ENCODE data around the gene VAMP8.
"Not testable (repeated sequence)": the region's sequence is repeated elsewhere in the genome, so short reads cannot be mapped to it uniquely, and the experiment has no call there.

The VAMP8 gene

GRCh38 chr2:85547089-85547858, 30.1 kb upstream of the VAMP8 start:
- no peak for DNase-seq (ENCODE audit: low read depth in 2 of 2)

GRCh38 chr2:85547859-85548607, 29.4 kb upstream of the VAMP8 start:
- DNase-seq (ENCODE audit: low read depth in 2 of 2) = no peak

GRCh38 chr2:85548608-85548900, 28.8 kb upstream of the VAMP8 start:
- no peak for DNase-seq (ENCODE audit: low read depth in 2 of 2)

DNA sequence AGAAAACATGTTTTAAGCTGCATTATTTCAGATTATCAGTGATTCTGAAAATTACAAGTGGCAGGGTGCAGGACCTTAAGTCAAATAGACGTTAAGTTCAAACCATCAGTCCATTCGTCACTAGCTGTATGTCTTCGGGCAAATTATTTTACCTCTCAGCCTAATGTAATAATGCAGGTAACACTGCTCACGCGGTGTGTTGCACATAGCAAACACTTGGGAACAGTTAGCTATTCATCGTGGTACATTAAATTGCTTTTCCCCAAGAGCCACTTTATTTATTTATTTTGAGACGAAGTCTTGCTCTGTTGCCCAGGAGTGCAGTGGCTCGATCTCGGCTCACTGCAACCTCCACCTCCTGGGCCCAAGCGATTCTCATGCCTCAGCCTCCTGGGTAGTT, 28.3 kb upstream of the VAMP8 start:
- DNase-seq (ENCODE audit: low read depth in 2 of 2) = no peak

- DNase-seq (ENCODE audit: low read depth in 2 of 2) = no peak
These were observed 27.6 kb upstream of the VAMP8 start for GRCh38 chr2:85549826-85550225.

DNA sequence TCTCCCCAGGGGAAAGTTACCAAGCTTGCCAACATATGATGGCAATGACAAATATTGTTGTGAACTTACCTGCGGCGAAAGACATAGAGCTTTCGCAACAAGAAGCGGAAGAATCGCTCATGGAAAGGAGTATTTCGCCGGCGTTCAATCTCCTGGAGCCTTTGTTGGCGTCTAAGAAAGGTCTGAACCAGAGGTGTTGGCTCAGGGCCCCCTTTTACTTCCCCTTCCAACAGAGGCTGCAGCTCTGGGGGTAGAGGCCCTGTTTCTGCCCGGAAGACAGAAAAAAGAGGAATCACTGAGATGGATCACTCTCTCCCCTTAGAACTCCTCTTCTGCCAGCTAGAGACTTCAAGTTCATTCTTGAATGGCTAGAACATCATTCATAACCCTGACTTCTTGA, 26.9 kb upstream of the VAMP8 start:
- DNase-seq (ENCODE audit: low read depth in 2 of 2) = no peak

GRCh38 chr2:85551698-85552678, 25.4 kb upstream of the VAMP8 start:
- peak; percentile 81 to 83 for DNase-seq (ENCODE audit: low read depth in 2 of 2)

DNA sequence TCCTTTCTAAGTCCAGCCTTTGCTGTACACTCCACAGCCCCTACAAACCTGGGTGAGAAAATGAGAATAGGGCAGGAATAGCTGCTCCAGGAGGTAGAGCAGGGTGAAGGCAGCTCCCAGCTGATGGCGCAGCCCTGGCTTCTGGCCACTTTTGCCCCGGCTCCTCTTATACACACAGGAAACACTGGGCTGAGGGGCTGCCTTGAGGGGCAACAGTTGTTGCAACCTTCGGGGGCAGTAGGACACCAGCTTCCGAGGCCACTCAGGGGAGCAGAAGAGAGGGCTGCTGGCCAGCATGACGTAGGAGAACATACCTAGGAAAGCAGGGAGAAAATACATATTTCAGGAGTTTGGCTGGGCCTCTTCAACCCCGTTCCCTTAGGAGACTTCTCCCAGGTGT, 24.2 kb upstream of the VAMP8 start:
- no peak for DNase-seq (ENCODE audit: low read depth in 2 of 2)

DNA sequence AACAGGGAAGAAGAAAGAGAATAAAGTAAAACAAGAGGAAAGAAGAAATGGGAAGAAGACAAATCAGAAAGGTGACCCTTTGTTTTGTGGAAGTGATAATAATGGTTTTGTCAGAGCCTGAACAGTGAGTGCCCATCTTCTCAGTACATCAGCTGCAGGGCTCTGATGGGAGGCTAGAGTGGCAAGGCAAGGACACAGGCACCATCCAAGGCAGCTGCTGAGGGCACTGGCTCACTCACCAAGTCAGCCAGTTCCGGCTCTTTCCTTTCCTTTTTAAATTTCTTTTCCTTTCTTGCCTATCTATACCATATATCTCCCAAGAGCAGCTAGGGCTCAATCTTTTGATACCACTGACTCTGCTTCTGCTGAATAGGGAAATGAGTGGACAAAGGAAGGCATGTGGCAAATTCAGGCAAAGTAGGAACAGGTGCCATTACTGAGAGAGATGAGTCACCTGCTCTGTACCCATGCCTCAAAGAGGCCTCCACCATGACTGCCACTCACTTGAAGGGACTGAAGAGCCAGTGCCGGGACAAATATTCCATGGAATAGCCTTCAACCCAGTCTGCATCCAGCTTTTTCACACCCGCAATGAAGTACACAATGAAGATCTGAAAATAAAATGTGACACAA, 22.3 kb upstream of the VAMP8 start:
- no peak for DNase-seq (ENCODE audit: low read depth in 2 of 2)

- DNase-seq (ENCODE audit: low read depth in 2 of 2) = no peak
These were observed 20.3 kb upstream of the VAMP8 start for GRCh38 chr2:85557130-85557529.

DNA sequence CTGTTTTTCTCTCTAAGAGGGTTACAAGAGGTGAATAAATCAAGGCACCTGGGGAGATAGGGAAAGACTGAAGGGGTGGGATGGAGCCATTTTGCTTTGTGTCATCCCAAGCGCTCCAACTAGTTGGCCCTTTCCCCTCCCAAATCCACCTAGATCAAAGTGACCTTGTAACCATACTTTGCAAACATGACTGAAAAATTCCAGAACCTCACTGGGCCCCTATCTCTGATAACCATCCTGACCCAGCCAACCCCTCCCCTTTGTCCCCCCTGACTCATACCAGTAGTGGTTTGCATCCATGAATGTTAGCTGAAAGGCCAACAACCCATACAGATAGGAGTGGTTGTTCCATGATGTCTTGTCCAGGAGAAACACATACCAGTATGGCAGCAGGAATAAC, 19.2 kb upstream of the VAMP8 start:
- no peak for DNase-seq (ENCODE audit: low read depth in 2 of 2)

DNA sequence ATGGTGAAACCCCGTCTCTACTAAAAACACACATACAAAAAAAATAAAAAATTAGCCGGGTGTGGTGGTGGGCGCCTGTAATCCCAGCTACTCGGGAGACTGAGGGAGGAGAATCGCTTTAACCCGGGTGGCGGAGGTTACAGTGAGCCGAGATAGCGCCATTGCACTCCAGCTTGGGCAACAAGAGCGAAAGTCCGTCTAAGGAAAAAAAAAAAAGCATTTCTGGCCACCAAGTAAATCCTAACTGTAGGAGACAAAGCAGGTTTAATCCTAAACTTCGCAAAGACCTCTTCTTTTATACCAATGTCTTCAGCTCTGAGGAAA, 17.0 kb upstream of the VAMP8 start:
- not testable (repeated sequence) for DNase-seq (ENCODE audit: low read depth in 2 of 2)

DNA sequence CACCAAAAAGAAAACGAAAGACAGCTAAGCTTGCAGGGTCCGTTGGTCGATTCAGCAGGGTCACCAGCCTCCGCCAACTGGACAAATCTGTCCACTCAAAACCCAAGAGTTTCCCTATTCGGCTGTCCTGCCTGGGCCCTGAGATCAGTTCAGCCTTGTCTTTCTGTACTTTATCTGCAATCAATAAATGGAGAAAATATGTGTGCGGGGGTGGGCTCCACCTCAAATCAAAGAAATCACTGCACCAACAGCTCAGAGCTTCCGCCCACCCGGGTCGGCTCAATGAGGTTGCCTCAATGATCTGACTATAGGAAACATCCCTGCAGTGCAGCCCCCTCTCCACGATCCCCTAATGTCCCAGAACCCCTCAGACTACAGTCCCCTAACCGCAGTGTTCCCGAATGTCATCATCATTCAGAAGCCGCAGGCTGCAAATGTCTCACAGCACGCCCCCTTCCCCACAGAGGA, 16.5 kb upstream of the VAMP8 start:
- no peak for DNase-seq (ENCODE audit: low read depth in 2 of 2)

DNA sequence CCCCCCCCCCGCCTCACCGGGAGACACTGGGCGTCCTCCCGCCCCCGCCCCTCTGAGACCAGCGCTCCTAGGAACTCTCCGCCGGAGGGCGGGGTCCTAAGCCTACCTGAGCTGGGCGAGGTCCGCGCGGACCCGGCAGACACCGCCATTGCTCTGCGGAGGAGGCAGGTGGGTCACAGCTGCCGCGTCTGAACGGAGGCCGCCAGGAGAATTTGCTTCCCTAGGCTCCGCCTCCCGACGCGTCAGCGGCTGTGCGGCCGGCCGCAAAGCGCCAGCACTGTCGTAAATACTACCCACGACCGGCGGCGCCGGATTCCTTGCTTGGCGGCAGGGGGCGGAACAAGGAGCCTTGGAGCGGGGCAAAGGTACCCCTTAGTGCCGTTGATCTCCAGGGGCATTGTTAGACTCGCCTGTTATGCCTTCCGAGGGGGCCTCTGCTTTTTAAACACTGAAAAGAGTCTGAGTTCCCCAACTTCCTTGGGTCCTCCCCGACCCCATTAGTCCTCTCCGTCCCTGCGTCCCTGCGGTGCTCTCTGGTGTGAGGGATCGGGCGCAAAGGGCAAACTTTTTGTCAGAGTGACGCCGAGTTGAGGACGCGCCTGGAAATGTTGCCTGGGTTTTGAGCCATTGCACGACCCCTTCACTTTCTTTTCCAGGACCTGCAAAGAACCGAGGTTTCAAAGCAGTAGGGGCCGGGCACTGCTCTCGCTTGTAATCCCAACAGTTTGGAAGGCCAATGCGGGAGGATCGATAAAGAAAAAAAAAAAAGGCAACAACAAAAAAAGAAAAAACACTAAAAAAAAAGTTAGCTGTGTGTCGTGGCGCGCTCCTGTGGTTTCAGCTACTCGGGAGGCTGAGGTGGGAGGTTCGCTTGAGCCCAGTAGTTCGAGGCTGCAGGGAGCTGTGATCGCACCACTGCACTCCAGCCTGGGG, 15.8 kb upstream of the VAMP8 start, which contains the start of gene GGCX:
Gene GGCX, minus strand, starts transcription at position 214 of the 933 bp plus-strand sequence. Its CDS starts 65 bp downstream, at position 149.
- peak; percentile 84 to 85 for DNase-seq (ENCODE audit: low read depth in 2 of 2)

DNA sequence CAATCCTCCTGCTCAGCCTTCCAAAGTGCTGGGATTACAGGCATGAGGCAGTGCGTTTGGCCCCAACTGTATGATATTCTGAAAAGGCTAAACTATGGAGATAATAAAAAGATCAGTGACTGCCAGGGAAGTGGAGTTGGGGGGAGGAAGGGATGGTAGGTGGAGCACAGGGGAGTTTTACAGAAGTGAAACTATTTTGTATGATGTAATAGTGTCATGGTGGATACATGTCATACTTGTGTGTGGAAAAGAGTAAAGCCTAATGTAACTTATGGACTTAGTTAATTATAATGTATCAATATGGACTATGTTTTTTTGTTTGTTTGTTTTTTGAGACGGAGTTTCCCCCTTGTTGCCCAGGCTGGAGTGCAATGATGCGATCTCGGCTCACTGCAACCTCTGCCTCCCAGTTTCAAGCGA, 13.2 kb upstream of the VAMP8 start:
- DNase-seq (ENCODE audit: low read depth in 2 of 2) = no peak

GRCh38 chr2:85566265-85566664, 11.1 kb upstream of the VAMP8 start:
- no peak for DNase-seq (ENCODE audit: low read depth in 2 of 2)

DNA sequence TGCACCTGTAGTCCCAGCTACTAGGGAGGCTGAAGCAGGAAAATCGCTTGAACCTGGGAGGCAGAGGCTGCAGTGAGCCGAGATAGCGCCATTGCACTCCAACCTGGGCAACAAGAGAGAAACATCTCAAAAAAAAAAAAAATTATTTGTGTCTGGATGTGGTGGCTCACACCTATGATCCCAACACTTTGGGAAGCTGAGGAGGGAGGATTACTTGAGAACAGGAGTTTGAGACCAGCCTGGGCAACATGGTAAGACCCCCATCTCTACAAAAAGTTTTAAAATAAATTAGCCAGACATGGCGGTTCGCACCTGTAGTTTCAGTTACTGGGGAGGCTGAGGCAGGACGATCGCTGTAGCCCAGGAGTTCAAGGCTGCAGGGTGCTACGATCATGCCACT, 1.6 kb upstream of the VAMP8 start:
- DNase-seq (ENCODE audit: low read depth in 2 of 2) = no peak

GRCh38 chr2:85577063-85577385, 362 bp upstream of the VAMP8 start:
- DNase-seq (ENCODE audit: low read depth in 2 of 2) = no peak

DNA sequence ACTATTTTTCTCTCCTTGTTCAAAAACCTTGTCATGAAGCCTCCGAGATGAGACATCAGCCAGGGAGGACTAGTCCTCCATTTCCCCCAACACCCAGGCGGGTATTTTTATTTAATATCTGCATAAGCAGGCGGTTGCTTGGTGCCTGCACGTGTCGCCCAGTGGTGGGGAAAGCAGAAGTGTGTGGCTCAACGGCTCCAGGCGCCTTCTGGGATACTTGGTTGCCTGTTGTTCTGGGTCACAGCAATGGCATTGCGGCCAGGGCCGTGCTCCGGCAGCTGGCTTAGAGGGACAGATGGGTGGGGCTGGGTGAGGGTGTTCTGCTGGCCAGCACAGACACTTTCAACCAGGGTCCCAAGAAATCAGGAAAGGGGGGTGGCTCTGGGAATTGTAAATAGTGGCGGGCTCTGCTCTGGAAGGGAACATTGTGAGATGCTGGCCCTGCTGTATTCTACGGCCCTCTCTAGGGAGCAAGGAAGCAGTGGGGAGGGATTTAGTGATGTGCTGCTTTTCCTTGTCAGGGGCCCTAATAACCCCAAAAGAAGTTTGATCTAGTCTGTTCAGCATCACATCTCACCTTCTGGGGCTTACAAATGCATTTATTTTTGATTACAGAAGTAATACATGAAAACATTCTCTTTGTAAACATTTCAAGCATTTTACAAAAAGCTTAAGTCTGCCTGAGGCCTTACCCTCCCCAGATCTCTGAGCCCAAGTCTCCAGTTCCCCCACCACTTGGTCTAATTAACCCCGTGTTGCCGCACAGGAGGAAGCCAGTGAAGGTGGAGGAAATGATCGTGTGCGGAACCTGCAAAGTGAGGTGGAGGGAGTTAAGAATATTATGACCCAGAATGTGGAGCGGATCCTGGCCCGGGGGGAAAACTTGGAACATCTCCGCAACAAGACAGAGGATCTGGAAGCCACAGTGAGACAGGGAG, 1.1 kb downstream of the VAMP8 start:
- DNase-seq (ENCODE audit: low read depth in 2 of 2) = no peak

All from stimulated activated CD4-positive, alpha-beta T cell treated with anti-CD3 and anti-CD28 coated beads, Interleukin-1b, Interleukin-23, amount 100 ng/mL, for 1 hour (primary cell).